Stimulated activated CD8-positive, alpha-beta memory T cell treated with anti-CD3 and anti-CD28 coated beads, Interleukin-15, amount 100 ng/mL, for 1 hour (primary cell): Measurements from ENCODE around the gene ATP13A3.

Experiments
- DNase-seq: peaks from one replicate; pipeline ENCODE4 v3.0.0-alpha.2; 2020; ENCODE audit warnings: low read depth

ATP13A3 gene

GRCh38 chr3:194439881-194440550, 46.8 kb downstream of the ATP13A3 start:
- DNase-seq, result no peak

GRCh38 chr3:194434503-194434902, 52.3 kb downstream of the ATP13A3 start:
- DNase-seq, result no peak

- DNase-seq, result no peak
These were observed 55.2 kb downstream of the ATP13A3 start for GRCh38 chr3:194431554-194431953.

DNA sequence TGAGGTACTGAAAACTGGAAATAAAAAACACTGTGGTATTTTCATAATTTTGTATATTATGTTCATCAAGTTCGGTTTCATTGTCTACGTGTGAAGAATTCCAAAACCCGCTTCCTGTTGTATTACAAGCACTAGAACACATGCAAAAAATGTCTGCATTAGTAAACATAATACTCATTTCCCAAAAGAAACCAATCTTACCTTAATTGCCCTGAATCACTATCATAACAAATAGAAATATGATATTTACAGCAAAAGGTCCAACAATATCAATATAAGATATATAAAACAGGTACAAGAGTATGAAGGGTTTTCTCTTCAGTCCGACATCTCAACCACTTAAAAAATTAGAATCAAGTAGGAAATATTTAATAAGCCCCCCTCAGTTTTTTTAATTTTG, 61.4 kb downstream of the ATP13A3 start:
- no peak for DNase-seq

GRCh38 chr3:194424953-194425352, 61.8 kb downstream of the ATP13A3 start:
- DNase-seq, result no peak

DNA sequence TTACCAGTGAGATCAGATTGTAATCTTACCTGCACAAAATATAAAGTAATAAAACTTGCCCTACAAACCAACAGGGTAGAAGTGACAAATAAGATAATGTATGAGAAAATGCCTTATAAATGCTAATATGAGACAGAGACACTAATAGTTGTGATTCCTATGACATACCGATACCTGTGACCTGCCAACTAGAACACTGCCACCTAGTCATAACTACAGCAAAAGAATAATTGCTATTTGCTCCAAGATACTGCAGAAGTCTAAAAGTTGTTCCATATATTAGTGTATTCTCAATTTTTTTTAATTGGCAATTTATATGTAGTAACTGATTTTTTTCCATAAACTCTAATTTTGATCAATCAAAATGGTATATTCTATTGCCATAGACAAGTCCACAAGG, 62.4 kb downstream of the ATP13A3 start:
- DNase-seq, result no peak

DNA sequence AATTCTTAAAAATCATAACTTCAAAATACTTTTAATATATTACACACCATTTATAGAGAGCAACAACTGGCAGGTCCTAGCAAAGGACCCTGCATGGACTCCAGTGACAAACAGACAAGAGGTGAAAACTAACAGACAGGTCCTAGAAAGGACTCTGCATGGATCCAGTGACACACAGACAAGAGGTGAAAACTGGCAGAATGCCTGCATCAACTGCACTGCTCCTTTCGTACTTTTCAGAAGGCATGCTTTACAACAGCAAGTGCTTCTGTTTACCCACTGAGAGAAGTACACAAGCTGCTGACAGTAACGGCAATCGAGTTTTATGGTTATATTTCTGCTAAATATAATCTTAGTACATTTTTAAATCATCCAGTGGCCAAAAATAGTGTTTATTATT, 63.5 kb downstream of the ATP13A3 start:
- no peak for DNase-seq

DNA sequence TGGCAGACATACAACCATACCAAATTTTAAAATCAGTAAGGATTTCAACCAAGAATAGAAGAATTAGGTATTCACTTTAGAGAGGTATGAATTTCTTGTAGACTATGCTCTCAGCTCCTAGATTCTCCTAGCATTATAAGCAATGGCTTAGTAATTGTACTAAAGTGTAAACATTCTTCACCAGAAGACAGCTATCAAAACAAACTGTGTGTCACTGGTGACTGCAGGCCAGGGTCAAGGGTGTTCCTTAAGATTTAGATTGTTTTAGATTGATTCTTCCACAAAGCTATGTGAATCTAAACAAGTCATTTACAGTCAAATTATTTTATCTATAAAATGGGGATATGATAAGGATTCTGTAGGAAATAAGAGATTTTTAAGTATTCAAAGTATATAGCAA, 64.6 kb downstream of the ATP13A3 start:
- no peak for DNase-seq

GRCh38 chr3:194418671-194419070, 68.1 kb downstream of the ATP13A3 start:
- DNase-seq, result no peak

DNA sequence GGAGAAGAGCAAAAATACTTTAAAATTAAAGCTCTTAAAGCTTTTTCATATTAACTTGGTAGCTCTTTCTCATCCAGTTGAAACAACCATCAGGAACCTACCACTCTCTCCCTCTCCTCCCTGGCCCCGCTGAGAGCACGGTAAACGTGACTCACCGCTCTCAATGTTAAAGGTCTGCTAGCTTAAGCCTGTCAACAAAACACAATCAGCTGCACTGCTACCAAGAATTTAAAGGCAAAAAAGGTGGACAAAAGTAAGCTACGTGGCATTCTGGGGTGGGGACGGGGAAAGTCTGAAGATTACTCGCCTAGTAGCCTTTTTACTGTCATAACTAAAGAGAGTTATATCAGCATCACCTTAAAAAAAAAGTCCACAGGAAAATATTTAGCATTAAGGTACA, 79.4 kb downstream of the ATP13A3 start:
- no peak for DNase-seq

DNA sequence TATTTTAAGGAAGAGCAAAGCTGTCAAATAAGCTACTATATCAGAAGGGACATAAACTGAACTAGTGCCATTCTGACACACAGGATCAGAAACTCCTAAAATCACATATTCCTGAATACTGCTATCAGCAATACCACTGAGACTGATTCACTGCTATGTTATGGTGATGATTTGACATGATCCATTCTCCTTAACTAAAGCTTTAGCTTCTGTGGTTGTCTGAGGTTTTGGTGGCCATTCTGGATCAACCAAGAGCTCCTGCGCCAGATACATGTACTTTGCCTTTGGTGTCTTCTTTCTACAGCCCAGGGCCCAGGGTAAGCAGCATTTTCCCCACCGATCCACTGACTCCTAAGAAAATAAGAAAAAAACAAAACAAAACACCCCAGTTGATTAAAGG, 81.0 kb downstream of the ATP13A3 start:
- DNase-seq, result no peak

GRCh38 chr3:194404365-194405140, 82.2 kb downstream of the ATP13A3 start:
- no peak for DNase-seq

- no peak for DNase-seq
These were observed 84.9 kb downstream of the ATP13A3 start for GRCh38 chr3:194401868-194402329.

- DNase-seq, result no peak
These were observed 85.5 kb downstream of the ATP13A3 start for GRCh38 chr3:194401346-194401745.

DNA sequence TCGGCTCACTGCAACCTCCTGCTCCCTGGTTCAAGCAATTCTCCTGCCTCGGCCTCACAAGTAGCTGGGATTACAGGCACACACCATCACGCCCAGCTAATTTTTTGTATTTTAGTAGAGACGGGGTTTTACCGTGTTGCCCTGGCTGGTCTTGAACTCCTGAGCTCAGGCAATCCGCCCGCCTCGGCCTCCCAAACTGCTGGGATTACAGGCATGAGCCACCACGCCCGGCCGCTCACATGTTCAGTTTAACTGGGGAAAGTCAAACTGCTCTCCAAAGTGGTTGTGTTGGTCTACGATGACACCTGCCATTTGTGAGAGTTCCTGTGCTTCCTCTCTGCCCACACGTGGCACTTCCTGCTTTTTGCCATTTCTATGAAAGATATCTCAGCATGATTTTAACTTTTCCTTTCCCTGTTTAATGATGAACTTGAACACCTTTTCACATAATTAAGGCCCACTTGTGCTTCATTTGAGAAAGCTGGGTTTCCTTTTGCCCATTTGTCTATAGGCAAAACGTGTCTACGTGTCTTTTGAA, 86.9 kb downstream of the ATP13A3 start:
- no peak for DNase-seq

DNA sequence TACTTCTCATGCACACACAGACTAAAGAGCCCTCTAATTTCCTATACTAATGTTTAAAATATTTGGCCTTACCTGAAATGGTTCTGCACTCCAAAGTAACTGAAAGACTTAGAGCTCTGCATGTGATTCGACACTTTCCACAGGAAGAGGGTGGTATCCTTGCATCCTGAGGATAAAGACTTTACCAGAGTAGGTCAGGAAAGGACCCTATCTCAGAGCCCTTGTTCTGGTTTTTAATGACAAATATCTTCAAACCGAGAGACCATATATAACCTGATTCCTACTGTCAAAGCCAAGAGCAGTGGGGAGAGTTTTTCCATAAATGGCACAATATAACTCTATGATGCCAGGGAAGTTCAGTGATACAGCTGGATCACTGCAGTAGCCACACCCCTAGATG, 87.6 kb downstream of the ATP13A3 start, which contains the start of gene GP5:
Gene GP5, minus strand, starts transcription at position 101 of the 400 bp plus-strand sequence. CDS start 984 bp downstream, outside the sequence.
- no peak for DNase-seq

GRCh38 chr3:194397757-194398312, 89.0 kb downstream of the ATP13A3 start:
- no peak for DNase-seq

DNA sequence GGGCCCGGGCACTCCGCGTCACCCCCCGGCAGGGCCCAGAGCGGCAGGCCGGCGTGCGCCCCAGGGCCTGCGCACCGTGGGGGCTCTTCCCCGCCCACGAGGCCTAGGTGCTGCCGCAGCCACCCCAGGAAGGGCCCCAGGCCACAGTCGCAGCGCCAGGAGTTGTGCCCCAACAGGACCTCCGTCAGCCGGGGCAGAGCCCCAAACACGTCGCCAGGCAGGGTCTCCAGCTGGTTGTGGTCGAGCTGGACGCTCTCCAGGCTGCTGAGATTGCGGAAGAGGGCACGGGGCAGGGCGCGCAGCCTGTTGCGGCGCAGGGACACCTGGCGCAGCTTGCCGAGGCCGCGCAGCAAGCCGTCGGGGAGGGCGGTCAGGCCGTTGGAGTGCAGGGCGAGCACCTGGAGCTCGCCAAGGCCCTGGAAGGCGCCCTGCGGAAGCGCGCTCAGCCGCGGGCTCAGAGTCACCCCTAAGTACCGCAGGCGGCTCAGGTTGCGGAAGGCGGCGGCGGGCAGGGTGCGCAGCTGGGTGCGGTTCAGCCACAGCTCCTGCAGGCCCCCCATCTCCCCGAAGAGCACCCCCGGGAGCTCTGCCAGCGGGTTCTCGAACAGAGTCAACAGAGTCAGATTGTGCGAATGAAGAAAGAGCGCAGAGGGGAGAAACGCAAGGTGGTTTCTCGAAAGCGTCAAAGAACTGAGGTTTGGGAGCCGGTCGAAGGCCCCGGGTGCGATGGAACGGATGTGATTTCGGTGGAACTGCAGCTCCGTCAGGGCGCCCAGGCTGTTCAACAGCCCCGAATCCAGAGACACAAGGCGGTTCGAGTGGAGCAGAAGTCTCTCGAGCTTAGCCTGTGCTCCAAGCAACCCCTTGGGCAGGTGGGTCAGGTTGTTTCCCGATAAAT, 89.7 kb downstream of the ATP13A3 start:
- no peak for DNase-seq

- DNase-seq, result no peak
These were observed 90.3 kb downstream of the ATP13A3 start for GRCh38 chr3:194396539-194396858.

- peak; percentile 25 for DNase-seq
These were observed 90.8 kb downstream of the ATP13A3 start for GRCh38 chr3:194395778-194396538.

DNA sequence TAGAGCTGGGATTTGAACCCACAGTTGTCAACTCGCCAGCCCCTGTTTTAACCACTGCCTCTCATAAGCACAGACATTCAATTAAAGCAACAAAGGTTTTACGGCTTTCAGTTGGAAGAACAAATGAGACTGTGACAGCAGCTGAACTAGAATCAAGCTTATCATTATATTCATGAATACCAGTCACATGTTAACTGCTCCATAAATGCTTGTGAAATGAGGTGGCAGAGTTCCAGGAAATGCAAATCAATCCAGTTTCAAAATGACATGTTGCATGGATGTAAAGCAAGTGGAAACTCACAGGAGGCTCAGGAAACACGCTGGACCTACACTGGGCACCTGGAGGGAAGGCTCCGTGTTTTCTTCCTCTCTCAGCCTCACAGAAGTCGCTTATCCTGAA, 91.6 kb downstream of the ATP13A3 start:
- no peak for DNase-seq
